HG03378 (cell line): ENCODE results near the gene CANX.

Source experiments
- ATAC-seq: cut with Tn5 transposase; IDR thresholded peaks from one replicate; pipeline ENCODE4 v1.9.1; 2021; ENCODE audit warnings: mild to moderate bottlenecking, moderate library complexity; ENCODE audit not compliant: unreplicated experiment

CANX gene

GRCh38 chr5:179749857-179750508 lies 51.2 kb downstream of the CANX start:
- no peak for ATAC-seq

GRCh38 chr5:179753971-179754370 lies 55.2 kb downstream of the CANX start:
- ATAC-seq, result no peak

- ATAC-seq, result no peak
Measured at GRCh38 chr5:179755022-179755421, 56.3 kb downstream of the CANX start.

- ATAC-seq, result no peak
Measured at GRCh38 chr5:179758955-179759354, 60.2 kb downstream of the CANX start.

- ATAC-seq, result no peak
Measured at GRCh38 chr5:179759581-179760551, 61.1 kb downstream of the CANX start.

GRCh38 chr5:179762079-179762780 lies 63.5 kb downstream of the CANX start:
- no peak for ATAC-seq

GRCh38 chr5:179762781-179763176 lies 64.0 kb downstream of the CANX start:
- ATAC-seq, result no peak

GRCh38 chr5:179763215-179763945 lies 64.6 kb downstream of the CANX start:
- no peak for ATAC-seq

GRCh38 chr5:179764056-179764455 lies 65.3 kb downstream of the CANX start:
- no peak for ATAC-seq

GRCh38 chr5:179765400-179765799 lies 66.6 kb downstream of the CANX start:
- no peak for ATAC-seq

GRCh38 chr5:179766021-179766725 lies 67.4 kb downstream of the CANX start:
- no peak for ATAC-seq

GRCh38 chr5:179766726-179767455 lies 68.1 kb downstream of the CANX start:
- ATAC-seq, result no peak

- ATAC-seq, result no peak
Measured at GRCh38 chr5:179767496-179768100, 68.8 kb downstream of the CANX start.

- ATAC-seq, result no peak
Measured at GRCh38 chr5:179768326-179769085, 69.7 kb downstream of the CANX start.

- no peak for ATAC-seq
Measured at GRCh38 chr5:179769271-179769670, 70.5 kb downstream of the CANX start.

GRCh38 chr5:179769796-179770195 lies 71.0 kb downstream of the CANX start:
- no peak for ATAC-seq

- no peak for ATAC-seq
Measured at GRCh38 chr5:179771311-179771895, 72.6 kb downstream of the CANX start.

GRCh38 chr5:179772351-179772750 lies 73.6 kb downstream of the CANX start:
- ATAC-seq, result no peak
